ENCODE data around the gene MCRIP2. TPM values are rescaled to one million over a fixed set of nuclear protein-coding genes. Genes with fewer than 3 reads are reported as not detected.
"Not testable (repeated sequence)": the region's sequence is repeated elsewhere in the genome, so short reads cannot be mapped to it uniquely, and the experiment has no call there.

Gene MCRIP2
- total RNA-seq, 2 experiments from 2014 or later = 20.3 to 22.8 TPM

DNA sequence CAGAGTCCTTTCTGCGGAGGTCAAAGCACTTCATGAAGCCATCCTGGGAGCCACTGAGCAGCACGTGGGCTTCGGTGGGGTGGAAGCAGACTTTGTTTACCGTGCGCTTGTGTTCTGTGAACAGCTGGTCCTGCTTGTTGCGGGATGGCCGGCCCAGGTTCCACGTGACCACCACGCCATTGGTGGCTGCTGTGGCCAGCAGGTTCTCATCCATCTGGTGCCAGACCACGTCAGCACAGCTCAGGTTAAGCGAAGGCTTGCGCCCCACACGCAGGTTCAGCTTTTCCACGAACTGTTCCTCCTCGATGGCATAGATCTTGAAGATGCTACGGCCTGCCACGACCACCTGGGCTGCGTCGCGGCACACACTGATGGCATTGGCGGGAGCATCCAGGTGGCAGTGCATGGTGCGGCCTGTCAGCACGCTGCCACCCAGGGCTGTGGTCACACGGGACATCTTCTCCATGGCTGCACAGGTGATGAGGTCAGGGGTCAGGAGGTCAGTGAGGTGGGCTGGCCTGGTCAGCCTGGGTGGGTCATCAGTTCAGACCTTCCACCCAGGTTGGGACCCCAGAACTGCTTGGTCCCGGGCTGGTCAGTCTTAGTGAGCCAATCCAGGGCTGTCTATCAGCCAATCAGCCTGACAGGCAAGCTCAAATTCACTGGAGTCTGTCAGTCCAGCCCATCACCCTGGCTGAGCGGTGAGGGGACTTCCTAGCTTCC lies 47.7 kb downstream of the MCRIP2 start:
- Mint-ChIP-seq H3K4me1 (peaks cover 37% of the 10 kb centered on the region), H3K4me3 (peak overlapping the region; percentile 84), H3K27me3 (no peaks in the 10 kb centered on the region), H3K36me3 (ENCODE audit: low read depth) (peaks cover 12% of the 10 kb centered on the region), H3K27ac (peak overlapping the region; percentile 85), H3K9me3 (no peaks in the 10 kb centered on the region)
- ChIA-PET CTCF (interaction anchor here (1.0 kb wide), 2 partner anchors 14 to 31 kb away, joined by 3 read pairs; partner anchors contain the start of gene RHBDL1), POLR2A (interaction anchor here (0.9 to 3.3 kb wide), 16 partner anchors 9 to 731 kb away, joined by 3 to 35 read pairs (median 6); partner anchors contain the start of genes ANTKMT, CHTF18, MCRIP2 and METTL26)
- DNase-seq = no peak

DNA sequence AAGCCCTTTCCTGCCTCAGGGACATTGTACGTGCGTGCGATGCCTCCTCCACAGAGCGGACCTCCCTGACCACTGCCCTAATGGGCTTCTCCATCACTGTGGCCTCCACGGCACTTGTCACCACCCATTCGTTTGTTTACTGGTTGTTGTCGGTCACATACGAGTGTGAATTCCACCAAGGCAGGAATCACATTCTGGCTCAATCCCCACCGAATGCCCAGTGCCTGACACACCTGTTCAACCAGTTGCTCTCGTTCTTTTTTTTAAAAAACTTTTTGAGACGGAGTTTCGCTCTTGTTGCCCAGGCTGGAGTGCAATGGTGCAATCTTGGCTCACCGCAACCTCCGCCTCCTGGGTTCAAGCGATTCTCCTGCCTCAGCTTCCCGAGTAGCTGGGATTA lies 49.6 kb downstream of the MCRIP2 start:
- H3K36me3 Mint-ChIP-seq (ENCODE audit: low read depth) = peaks cover 11% of the 10 kb centered on the region
- H3K27ac Mint-ChIP-seq, CTCF ChIA-PET, DNase-seq, H3K27me3 Mint-ChIP-seq, H3K9me3 Mint-ChIP-seq: not testable (repeated sequence)
- H3K4me3 Mint-ChIP-seq = peak overlapping the region; percentile 55
- POLR2A ChIA-PET = interaction anchor here (1.1 to 3.3 kb wide), 4 partner anchors 11 to 41 kb away, joined by 3 to 35 read pairs (median 13); partner anchors contain the start of genes CCDC78, RHBDL1, STUB1 and WDR90
- peaks cover 41% of the 10 kb centered on the region for H3K4me1 Mint-ChIP-seq

DNA sequence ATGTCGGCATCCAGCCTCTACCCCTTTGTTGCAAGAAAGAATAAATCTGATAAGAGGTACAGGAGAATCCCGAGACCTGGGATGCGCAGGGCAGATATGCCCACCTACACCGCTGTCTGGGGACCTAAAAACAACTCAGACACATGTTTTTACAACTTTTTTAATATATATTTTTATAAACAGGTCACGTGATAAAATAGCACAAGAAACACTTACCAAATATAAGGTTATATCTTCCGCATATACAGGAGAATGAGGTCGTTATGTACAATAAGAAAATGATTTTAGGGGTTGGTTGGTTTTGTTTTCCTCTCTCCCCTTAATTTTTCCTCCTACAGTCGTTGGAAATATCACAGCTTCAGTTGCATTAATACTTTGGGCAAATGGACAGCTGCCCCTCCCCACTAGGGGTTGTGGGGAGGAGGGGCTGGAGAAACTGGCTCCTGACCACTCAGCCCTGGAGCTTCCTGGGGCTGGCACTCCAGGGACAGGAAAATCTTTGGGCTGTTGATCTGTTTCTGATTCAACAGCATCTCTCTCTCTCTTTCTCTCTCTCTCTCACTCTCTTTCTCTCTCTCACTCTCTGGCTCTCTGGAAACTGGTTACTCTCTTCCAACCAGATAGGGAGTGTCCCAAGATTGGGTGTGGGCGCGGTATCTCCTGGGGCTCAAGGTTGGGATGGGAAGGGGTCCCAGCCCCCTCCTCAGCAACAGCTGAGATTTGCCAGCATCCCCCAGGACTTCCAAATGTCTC lies 50.9 kb downstream of the MCRIP2 start:
- Mint-ChIP-seq H3K9me3 (no peaks in the 10 kb centered on the region), H3K4me1 (peaks cover 50% of the 10 kb centered on the region), H3K27me3 (peaks cover 3% of the 10 kb centered on the region), H3K27ac (no peak overlapping the region), H3K36me3 (ENCODE audit: low read depth) (peaks cover 7% of the 10 kb centered on the region), H3K4me3 (no peak overlapping the region)
- POLR2A ChIA-PET = interaction anchor here (1.0 to 1.4 kb wide), 3 partner anchors 10 to 23 kb away, joined by 3 to 4 read pairs (median 4); partner anchors contain the start of genes METRN and STUB1
- DNase-seq = no peak
- CTCF ChIA-PET = no interaction called here

DNA sequence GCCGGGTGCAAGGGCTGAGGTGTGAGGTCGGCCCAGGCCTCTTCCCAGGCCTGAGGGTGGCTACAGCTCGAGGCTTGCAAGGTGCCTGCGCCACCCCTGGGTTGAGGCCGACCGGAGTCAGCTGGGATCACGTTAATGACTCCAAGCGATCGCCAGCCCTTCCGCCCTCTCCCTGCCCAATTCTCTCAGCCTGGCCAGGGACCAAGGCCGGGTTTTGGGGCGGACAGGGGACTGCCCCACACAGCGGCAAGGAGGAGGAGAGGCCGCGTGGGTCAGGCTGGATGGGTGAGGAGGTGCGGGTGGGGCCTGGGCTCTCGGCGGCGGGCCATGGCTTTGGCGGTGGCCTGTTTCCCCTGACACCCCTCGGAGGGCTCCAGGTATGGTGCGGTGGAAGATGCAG lies 51.7 kb downstream of the MCRIP2 start:
- Mint-ChIP-seq H3K4me3 (peak overlapping the region; percentile 37), H3K27me3 (peaks cover 3% of the 10 kb centered on the region), H3K4me1 (peaks cover 56% of the 10 kb centered on the region), H3K27ac (no peak overlapping the region), H3K9me3 (no peaks in the 10 kb centered on the region), H3K36me3 (ENCODE audit: low read depth) (peaks cover 5% of the 10 kb centered on the region)
- no peak for DNase-seq
- CTCF ChIA-PET = no interaction called here
- POLR2A ChIA-PET = interaction anchor here (1.0 to 3.1 kb wide), 4 partner anchors 9 to 22 kb away, joined by 3 to 22 read pairs (median 4); partner anchors contain the start of genes METRN and STUB1

DNA sequence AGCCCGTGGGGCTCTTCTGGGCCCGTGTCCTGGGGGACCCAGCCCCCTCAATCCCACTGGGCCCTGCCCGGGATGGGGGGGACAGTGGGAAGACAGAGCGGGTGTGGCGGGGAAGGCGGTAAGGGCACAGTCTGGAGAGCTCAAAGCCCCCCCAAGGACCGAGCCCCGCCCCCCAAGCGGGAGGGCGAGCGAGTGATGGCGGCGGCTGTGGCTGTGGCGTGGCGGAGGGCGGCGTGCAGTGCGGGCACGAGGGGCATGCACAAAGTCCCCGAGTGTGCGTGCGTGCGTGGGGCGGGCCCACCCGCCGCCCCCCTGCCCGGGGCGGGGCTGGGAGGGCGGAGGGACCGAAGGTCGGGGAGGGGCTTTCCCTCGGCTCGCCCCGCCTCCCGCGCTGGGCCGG lies 52.1 kb downstream of the MCRIP2 start:
- ChIA-PET POLR2A (interaction anchor here (3.1 kb wide), 1 partner anchor 13 kb away, joined by 22 read pairs; the partner anchor contains the start of gene STUB1), CTCF (no interaction called here)
- peaks cover 3% of the 10 kb centered on the region for H3K27me3 Mint-ChIP-seq
- peaks cover 54% of the 10 kb centered on the region for H3K4me1 Mint-ChIP-seq
- H3K9me3 Mint-ChIP-seq = no peaks in the 10 kb centered on the region
- no peak for DNase-seq
- no peak overlapping the region for H3K27ac Mint-ChIP-seq
- peak overlapping the region; percentile 37 for H3K4me3 Mint-ChIP-seq
- H3K36me3 Mint-ChIP-seq (ENCODE audit: low read depth) = peaks cover 5% of the 10 kb centered on the region

DNA sequence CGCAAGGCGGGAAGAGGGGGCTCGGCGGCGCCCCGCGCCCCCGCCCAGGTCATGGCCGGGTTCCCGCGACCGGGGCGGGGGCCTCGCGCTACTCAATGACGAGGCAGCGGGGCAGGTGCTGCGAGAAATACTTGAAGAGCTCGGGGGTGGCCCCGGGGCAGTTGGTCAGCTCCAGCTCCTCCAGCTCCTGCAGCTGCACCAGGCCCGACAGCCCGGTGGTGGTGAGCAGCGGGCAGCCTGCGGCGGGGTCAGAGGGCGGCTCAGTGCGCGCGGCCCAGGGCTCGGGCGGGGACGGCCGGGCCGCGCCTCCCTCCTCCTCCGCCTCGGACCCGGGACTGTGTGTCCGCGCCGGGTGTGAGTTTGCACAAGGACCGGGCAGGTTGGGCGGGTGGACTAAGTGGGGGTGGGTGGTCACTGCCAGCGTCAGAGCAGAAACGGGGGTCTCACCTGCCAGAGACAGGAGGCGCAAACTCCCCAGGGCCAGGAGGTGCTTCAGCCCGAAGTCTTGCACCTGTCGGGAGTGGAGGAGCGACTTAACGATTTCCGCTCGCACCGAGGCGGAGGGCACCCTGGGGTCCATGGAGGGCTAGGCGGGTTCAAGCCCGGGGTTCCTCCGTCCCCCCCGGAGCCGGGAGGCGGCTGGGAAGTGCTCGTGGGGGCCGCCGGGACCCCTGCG lies 52.7 kb downstream of the MCRIP2 start:
- CTCF ChIA-PET = interaction anchor here (2.0 kb wide), 1 partner anchor 19 kb away, joined by 10 read pairs; no protein-coding TSS in a partner anchor
- peaks cover 5% of the 10 kb centered on the region for H3K36me3 Mint-ChIP-seq (ENCODE audit: low read depth)
- H3K9me3 Mint-ChIP-seq = no peaks in the 10 kb centered on the region
- no peak overlapping the region for H3K27ac Mint-ChIP-seq
- peaks cover 3% of the 10 kb centered on the region for H3K27me3 Mint-ChIP-seq
- DNase-seq = no peak
- peak overlapping the region; percentile 73 for H3K4me3 Mint-ChIP-seq
- POLR2A ChIA-PET = interaction anchor here (1.0 to 3.3 kb wide), 7 partner anchors 9 to 58 kb away, joined by 3 to 22 read pairs (median 5); partner anchors contain the start of genes ANTKMT and STUB1
- peaks cover 54% of the 10 kb centered on the region for H3K4me1 Mint-ChIP-seq

DNA sequence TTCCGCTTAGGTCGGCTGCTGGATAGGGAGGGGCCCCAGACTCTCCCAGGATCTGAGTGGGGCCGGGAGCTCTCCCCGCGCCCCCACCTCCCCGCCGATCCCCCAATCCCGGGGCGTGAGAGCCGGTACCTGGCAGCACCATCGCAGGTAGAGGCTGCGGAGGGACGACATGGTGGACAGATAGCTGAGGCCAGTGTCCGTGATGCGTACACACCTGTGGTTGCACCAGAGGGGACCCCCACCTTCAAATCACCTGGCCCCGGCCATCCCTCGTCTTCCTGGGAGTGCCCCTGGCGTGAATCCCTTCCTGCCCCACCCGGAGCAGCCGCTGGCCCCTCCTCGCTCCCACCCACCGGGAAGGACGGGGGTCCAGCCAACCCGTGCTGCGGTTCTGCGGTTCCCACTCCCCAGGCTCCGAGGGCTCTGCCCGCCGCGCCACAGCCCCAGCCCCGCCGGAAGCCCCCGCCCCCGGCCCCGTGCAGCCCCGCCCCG lies 53.3 kb downstream of the MCRIP2 start:
- Mint-ChIP-seq H3K4me1 (peaks cover 56% of the 10 kb centered on the region), H3K9me3 (no peaks in the 10 kb centered on the region), H3K4me3 (peak overlapping the region; percentile 49), H3K27ac (no peak overlapping the region), H3K36me3 (ENCODE audit: low read depth) (peaks cover 5% of the 10 kb centered on the region), H3K27me3 (peaks cover 5% of the 10 kb centered on the region)
- no peak for DNase-seq
- CTCF ChIA-PET = interaction anchor here (1.0 to 2.0 kb wide), 5 partner anchors 9 to 27 kb away, joined by 3 to 10 read pairs (median 4); partner anchors contain the start of genes RHOT2 and STUB1
- POLR2A ChIA-PET = interaction anchor here (0.9 to 3.3 kb wide), 19 partner anchors 8 to 107 kb away, joined by 3 to 22 read pairs (median 4); partner anchors contain the start of genes ANTKMT, CHTF18, CIAO3 and JMJD8

DNA sequence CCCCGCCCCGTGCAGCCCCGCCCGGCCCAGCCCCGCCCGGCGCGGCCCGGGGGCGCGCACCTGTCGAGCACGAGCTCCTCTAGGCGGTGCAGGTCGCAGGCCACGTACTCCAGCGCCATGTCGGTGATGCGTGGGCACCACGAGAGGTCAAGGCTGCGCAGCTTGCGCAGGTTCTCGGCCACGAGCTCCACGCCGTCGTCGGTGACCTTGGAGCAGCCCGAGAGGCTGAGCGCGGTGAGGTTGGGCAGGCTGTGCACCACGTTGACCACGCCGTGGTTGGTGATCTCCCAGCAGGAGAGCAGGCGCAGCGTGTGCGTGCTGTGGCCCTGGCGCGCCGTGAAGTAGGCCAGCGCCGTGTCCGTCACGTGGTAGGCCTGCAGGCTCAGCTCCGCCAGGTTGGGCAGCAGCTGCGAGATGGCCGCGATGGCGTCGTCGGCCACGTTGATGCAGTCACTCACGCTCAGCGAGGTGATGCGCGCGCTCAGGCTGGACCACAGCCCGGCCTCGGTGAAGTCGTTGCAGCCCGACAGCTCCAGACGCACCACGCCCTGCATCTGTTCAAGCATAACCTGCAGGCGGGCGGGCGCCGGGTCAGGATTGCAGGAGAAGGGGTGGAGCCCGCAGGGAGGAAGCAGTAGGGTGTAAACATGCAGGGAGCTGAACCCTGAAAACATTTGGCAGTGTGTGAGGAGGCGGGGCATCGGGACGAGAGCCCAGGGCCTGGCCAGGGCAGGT lies 53.9 kb downstream of the MCRIP2 start:
- H3K9me3 Mint-ChIP-seq = no peaks in the 10 kb centered on the region
- H3K4me1 Mint-ChIP-seq = peaks cover 57% of the 10 kb centered on the region
- CTCF ChIA-PET = interaction anchor here (1.0 to 2.0 kb wide), 5 partner anchors 9 to 28 kb away, joined by 3 to 10 read pairs (median 4); partner anchors contain the start of genes RHOT2 and STUB1
- peak overlapping the region; percentile 79 for H3K4me3 Mint-ChIP-seq
- POLR2A ChIA-PET = interaction anchor here (0.8 to 3.3 kb wide), 22 partner anchors 8 to 839 kb away, joined by 3 to 22 read pairs (median 4); partner anchors contain the start of genes ANTKMT, CHTF18, CIAO3 and JMJD8
- DNase-seq = peak; percentile 81
- peak overlapping the region; percentile 92 for H3K27ac Mint-ChIP-seq
- H3K36me3 Mint-ChIP-seq (ENCODE audit: low read depth) = peaks cover 5% of the 10 kb centered on the region
- peaks cover 8% of the 10 kb centered on the region for H3K27me3 Mint-ChIP-seq

Other genes with a start within 250 kb of the MCRIP2 start
- 10 to 100 TPM; 33.9 to 34.0 TPM for gene NME4, start 244.6 kb upstream of the MCRIP2 start, total RNA-seq
- 1 to 10 TPM; 3.0 to 3.3 TPM for gene DECR2, start 239.9 kb upstream of the MCRIP2 start, total RNA-seq
- gene RAB11FIP3, start 216.2 kb upstream of the MCRIP2 start, total RNA-seq = 10 to 100 TPM; 21.2 to 25.4 TPM
- gene CAPN15, start 114.1 kb upstream of the MCRIP2 start, total RNA-seq = 10 to 100 TPM; 91.7 to 93.4 TPM
- not detected for gene PRR35, start 81.4 kb upstream of the MCRIP2 start, total RNA-seq
- gene NHLRC4, start 74.8 kb upstream of the MCRIP2 start, total RNA-seq = 1 to 10 TPM; 2.3 to 2.6 TPM
- 10 to 100 TPM; 33.7 to 35.1 TPM for gene PIGQ, start 71.9 kb upstream of the MCRIP2 start, total RNA-seq
- gene RAB40C, start 51.8 kb upstream of the MCRIP2 start, total RNA-seq = 10 to 100 TPM; 12.2 to 14.2 TPM
- under 1 TPM; 0.10 to 0.13 TPM for gene WFIKKN1, start 10.8 kb upstream of the MCRIP2 start, total RNA-seq
- gene METTL26, start 5.5 kb upstream of the MCRIP2 start, total RNA-seq = 10 to 100 TPM; 66.6 to 67.5 TPM
- 10 to 100 TPM; 58.0 to 58.4 TPM for gene WDR90, start 7.5 kb downstream of the MCRIP2 start, total RNA-seq
- 100 to 1,000 TPM; 140 to 141 TPM for gene RHOT2, start 26.3 kb downstream of the MCRIP2 start, total RNA-seq
- 1 to 10 TPM; 1.5 TPM for gene RHBDL1, start 33.8 kb downstream of the MCRIP2 start, total RNA-seq
- 10 to 100 TPM; 63.9 to 78.3 TPM for gene STUB1, start 38.6 kb downstream of the MCRIP2 start, total RNA-seq
- 10 to 100 TPM; 27.1 to 27.2 TPM for gene JMJD8, start 42.5 kb downstream of the MCRIP2 start, total RNA-seq
- 10 to 100 TPM; 18.1 to 18.7 TPM for gene WDR24, start 48.6 kb downstream of the MCRIP2 start, total RNA-seq
- 10 to 100 TPM; 30.9 to 34.6 TPM for gene FBXL16, start 64.0 kb downstream of the MCRIP2 start, total RNA-seq
- 1 to 10 TPM; 4.4 to 6.2 TPM for gene METRN, start 73.3 kb downstream of the MCRIP2 start, total RNA-seq
- 1 to 10 TPM; 8.4 to 9.3 TPM for gene ANTKMT, start 79.3 kb downstream of the MCRIP2 start, total RNA-seq
- gene CCDC78, start 84.6 kb downstream of the MCRIP2 start, total RNA-seq = 1 to 10 TPM; 1.9 to 2.3 TPM
- gene HAGHL, start 85.3 kb downstream of the MCRIP2 start, total RNA-seq = 1 to 10 TPM; 8.9 to 9.1 TPM
- 10 to 100 TPM; 34.0 to 34.8 TPM for gene CIAO3, start 99.2 kb downstream of the MCRIP2 start, total RNA-seq
- gene MSLN, start 118.9 kb downstream of the MCRIP2 start, total RNA-seq = not detected
- 10 to 100 TPM; 22.2 to 22.3 TPM for gene RPUSD1, start 146.6 kb downstream of the MCRIP2 start, total RNA-seq
- gene CHTF18, start 146.8 kb downstream of the MCRIP2 start, total RNA-seq = 10 to 100 TPM; 77.6 to 80.0 TPM
- gene GNG13, start 158.9 kb downstream of the MCRIP2 start, total RNA-seq = not detected

Measured in activated CD4-positive, alpha-beta memory T cell treated with anti-CD3 and anti-CD28 coated beads, Interleukin-2, amount 10 ng/mL, durations not matched to agents 7 days and 5 days (primary cell).